ENCODE data around the gene ZNF609.
"Not testable (repeated sequence)": the region's sequence is repeated elsewhere in the genome, so short reads cannot be mapped to it uniquely, and the experiment has no call there.

The ZNF609 gene

DNA sequence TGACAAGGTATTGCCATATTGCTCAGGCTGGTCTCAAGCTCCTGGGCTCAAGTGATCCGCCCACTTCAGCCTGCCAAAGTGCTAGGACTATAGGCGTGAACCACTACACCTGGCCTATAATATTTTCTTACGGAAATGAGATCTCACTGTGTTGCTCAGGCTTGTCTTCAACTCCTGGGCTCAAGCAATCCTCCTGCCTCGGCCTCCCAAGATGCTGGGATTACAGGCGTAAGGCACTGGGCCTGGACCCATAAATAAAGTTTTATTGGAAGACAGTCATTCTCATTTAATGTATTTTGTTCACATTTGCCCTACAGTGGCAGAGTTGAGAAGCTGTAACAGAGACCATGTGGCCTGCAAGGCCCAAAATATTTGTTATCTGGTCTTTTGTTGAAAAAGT is 173.0 kb downstream of the ZNF609 start:
- peak overlapping the region; percentile 73 for H3K27ac ChIP-seq
- TF ChIP-seq, protein P1, sequence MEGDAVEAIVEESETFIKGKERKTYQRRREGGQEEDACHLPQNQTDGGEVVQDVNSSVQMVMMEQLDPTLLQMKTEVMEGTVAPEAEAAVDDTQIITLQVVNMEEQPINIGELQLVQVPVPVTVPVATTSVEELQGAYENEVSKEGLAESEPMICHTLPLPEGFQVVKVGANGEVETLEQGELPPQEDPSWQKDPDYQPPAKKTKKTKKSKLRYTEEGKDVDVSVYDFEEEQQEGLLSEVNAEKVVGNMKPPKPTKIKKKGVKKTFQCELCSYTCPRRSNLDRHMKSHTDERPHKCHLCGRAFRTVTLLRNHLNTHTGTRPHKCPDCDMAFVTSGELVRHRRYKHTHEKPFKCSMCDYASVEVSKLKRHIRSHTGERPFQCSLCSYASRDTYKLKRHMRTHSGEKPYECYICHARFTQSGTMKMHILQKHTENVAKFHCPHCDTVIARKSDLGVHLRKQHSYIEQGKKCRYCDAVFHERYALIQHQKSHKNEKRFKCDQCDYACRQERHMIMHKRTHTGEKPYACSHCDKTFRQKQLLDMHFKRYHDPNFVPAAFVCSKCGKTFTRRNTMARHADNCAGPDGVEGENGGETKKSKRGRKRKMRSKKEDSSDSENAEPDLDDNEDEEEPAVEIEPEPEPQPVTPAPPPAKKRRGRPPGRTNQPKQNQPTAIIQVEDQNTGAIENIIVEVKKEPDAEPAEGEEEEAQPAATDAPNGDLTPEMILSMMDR (conservative IDR thresholded peaks at IDR 0.05) = no peak

DNA sequence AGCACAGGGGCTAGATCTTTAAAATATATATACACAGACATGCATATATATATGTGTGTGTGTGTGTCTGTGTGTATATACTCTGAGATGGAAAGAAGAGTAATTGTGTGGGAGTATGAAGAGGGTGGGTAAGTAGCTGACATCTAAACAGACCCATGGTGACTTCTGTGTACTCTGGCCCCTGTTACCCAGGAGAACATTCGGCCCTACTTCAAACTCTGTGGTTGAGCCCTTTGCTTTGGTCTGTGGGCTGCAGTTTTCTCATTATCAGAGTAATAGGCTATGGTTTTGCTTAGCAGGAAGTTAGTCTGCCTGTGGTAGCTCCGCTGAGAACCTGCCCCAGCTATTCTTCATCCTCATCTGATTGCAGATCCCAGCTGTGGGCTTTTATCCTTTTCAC is 173.6 kb downstream of the ZNF609 start:
- peak overlapping the region; percentile 73 for H3K27ac ChIP-seq
- TF ChIP-seq, protein P1 (conservative IDR thresholded peaks at IDR 0.05) = no peak

DNA sequence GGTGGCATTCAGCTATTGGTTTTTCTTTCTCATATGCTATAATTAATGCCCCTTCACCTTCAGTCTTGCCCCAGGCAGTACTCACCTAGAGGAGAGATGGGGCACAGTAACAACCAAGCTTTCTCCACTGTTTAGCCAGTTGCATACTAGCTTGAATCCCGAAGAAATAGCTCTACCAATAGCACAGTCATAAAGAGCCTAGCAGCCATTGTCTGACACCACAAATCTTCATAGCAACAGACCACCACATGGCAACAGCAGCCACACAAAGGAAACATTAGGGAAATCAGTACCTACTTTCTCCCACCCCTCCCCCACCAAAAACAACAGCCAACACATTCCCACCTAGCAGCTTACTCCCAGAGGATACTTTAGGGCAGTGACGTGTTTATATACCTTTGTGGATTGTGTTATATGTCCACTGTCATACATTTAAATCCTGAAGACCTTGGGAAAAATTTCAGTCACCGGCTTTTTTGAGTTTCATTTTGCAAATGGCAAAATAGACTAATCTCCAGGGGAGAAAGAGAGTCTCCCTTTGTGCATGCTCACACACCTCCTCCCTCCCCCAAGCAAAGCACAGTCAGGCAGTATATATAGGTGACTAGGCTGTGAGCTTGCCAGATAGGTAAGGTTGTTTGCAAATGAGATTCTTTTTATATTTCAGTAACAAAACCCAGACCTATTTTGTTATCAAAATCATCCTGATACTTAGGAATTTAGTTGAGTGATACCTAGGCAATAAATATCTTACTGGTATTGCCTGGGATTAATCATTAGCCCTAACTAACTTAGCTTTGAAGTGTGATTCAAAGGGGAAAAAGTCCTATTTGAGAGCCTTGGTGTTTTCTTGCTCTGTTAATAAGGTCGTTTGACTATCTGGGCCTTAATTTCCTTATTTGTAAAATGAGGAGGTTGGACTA is 174.5 kb downstream of the ZNF609 start:
- H3K27ac ChIP-seq = peak overlapping the region; percentile 73
- TF ChIP-seq, protein P1 (conservative IDR thresholded peaks at IDR 0.05) = no peak

GRCh38 chr15:64635499-64636495 is 175.4 kb downstream of the ZNF609 start:
- H3K27ac ChIP-seq = peak overlapping the region; percentile 73
- TF ChIP-seq, protein P1 (conservative IDR thresholded peaks at IDR 0.05) = no peak

DNA sequence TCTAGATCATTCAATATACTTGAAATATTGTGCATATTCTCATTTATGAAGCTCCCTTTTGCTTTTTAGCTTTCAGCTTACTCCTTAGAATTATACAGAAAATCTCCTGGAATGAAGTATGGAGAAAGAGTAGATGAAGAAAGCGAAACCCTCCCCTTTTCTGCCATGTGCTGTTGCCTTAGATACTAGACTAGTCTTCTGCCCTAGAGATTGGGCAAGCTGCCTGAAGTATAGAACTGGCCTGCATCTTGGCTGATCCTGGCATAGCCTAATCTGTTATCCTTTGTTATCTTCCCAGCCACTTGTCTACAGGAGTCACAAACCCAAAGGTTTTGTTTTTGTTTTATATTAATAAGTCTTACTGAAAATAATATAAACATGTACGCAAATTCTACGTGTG is 176.2 kb downstream of the ZNF609 start:
- TF ChIP-seq, protein P1 (conservative IDR thresholded peaks at IDR 0.05) = no peak

DNA sequence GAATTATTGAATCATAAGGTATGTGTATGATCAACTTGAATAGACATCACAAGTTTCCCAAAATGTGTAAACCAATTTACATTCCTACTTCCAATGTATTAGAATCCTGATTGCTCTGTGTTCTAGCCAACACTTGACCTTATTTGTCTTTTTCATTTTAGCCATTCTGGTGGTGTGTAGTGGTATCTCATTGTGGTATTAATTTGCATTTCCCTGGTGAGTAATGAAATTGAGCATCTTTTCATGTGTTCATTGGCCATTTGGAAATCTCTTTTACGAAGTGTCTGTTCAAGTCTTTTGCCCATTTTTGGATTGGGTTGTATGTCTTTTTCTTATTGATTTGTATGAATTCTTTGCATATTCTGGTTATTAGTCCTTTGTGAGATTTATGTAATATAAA is 177.0 kb downstream of the ZNF609 start:
- H3K27ac ChIP-seq = peak overlapping the region; percentile 73; the same call in 1 of the 2 replicates
- TF ChIP-seq, protein P1 (conservative IDR thresholded peaks at IDR 0.05) = no peak

More for the DNA sequence above, 176.2 kb downstream of the ZNF609 start:
- peak overlapping the region; percentile 73 for H3K27ac ChIP-seq

- not testable (repeated sequence) for H3K27ac ChIP-seq
These were observed 179.4 kb downstream of the ZNF609 start for GRCh38 chr15:64639744-64640143.
